ENCODE data around the gene PHLPP1.

DNA sequence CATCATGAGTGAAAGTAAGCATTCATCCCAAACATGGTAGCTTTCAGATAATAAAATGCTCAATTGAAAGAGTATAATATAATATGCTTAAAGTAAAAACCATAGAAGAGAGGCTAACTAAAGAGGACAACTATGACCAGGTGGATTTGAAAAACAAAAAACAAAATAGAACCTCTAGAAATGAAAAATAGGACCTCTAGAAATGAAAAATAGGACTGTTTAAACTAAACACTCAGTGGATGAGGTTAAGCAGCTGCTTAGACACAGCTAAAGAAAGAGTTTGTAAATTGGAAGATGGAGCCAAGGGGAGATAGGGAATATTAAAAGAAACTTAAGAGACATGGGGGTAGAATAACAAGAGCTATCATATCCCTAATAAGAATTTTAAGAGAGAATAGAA is 302.6 kb downstream of the PHLPP1 start:
- TF ChIP-seq, protein P1, sequence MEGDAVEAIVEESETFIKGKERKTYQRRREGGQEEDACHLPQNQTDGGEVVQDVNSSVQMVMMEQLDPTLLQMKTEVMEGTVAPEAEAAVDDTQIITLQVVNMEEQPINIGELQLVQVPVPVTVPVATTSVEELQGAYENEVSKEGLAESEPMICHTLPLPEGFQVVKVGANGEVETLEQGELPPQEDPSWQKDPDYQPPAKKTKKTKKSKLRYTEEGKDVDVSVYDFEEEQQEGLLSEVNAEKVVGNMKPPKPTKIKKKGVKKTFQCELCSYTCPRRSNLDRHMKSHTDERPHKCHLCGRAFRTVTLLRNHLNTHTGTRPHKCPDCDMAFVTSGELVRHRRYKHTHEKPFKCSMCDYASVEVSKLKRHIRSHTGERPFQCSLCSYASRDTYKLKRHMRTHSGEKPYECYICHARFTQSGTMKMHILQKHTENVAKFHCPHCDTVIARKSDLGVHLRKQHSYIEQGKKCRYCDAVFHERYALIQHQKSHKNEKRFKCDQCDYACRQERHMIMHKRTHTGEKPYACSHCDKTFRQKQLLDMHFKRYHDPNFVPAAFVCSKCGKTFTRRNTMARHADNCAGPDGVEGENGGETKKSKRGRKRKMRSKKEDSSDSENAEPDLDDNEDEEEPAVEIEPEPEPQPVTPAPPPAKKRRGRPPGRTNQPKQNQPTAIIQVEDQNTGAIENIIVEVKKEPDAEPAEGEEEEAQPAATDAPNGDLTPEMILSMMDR (IDR thresholded peaks at IDR 0.05; ENCODE audit: low read length), result no peak
- TF ChIP-seq EZH2 (optimal IDR thresholded peaks at IDR 0.05; ENCODE audit: low read depth, low read length), result no peak
